Suppressor macrophage (primary cell): Measurements from ENCODE around the gene KAT8.

ENCODE experiments used
- DNase-seq, 4 experiments: peaks; one replicate each; pipeline ENCODE4 v3.0.0-alpha.2; 2020 to 2022

KAT8 gene

DNA sequence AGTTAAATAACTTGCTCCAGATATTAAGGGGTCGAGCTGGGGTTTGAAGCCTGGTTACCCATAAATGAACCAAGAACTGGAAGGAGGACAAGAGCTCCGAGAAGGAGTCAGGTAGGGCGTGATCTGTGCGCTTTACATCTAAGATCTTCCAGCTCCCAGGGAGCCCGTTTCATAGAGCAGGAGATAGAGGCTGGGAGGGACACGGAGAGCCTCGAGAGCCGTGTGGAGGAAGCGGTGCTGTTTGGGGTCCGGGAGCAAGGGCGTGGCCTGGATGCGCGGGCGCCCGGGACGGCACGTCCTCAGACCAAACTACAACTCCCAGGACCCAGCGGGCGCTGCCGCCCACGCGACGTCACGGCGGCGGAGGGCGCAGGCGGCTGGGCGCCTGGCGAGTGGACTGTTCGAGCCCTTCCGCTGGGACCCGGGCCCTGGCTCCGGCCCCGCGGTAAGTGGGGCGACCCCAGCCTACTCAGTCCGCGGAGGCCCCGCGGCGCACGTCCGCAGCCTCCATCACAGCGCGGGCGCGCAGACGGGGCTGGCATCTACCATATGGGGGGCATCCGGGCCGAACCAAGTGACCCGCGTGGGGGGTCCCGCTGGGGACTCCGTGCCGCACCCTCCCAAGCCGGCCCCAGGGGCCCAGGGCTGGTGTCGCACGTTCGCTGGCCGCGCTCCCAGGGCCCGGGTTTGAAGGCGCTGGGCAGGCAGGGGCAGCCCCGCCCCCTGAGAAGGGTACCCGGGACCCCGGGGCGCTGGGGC, 9.2 kb upstream of the KAT8 start, which contains the start of gene BCKDK:
TSS of gene BCKDK (plus strand) at position 352 of the 759 bp plus-strand sequence. CDS start 838 bp downstream, outside the sequence.
- peak; percentile 86 to 96 (median 92) for DNase-seq

DNA sequence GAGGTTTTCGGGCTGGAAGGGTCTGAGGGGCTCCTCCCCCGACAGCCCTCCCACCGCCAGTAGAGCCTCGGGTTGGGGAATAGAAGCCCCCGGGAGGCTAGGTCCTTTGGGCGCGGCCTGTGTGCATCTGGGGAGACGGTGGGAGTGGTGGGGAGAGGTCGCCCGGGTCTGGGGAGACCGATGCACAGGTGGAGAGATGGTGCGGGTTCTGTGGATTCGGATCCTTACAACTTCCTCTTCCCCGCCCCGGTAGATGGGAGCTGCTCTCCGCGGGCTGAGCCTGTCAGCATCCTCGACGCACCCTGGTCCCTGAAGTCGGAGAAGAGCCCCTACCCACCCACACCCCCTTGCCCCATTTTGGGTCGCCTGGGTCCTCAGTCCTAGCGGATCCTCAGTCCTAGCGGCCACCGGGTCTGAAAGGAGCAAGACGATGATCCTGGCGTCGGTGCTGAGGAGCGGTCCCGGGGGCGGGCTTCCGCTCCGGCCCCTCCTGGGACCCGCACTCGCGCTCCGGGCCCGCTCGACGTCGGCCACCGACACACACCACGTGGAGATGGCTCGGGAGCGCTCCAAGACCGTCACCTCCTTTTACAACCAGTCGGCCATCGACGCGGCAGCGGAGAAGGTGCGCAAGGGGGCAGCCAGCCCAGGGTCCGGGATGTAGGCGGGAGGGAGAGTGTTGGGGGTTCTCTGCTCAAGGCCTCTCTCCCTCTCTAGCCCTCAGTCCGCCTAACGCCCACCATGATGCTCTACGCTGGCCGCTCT, 8.5 kb upstream of the KAT8 start:
- DNase-seq = peak in 3 of 4 experiments; percentile 27 to 45 (median 38)

DNA sequence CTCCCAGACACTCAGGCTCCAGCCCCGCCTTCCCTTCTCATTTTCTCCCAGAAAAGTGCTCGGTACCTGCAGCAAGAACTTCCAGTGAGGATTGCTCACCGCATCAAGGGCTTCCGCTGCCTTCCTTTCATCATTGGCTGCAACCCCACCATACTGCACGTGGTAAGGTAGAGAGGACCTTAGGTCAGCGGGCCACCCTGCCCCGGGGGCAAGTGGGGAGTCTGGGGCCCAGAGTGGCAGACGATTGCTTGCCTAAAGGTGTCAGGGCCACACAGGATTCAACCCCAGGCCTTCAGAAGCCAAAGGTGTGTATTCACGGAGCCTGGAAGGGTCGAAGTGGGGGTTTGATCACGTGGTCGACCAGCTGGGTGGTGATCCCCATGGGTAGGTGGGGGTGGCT, 7.8 kb upstream of the KAT8 start:
- DNase-seq = no peak

DNA sequence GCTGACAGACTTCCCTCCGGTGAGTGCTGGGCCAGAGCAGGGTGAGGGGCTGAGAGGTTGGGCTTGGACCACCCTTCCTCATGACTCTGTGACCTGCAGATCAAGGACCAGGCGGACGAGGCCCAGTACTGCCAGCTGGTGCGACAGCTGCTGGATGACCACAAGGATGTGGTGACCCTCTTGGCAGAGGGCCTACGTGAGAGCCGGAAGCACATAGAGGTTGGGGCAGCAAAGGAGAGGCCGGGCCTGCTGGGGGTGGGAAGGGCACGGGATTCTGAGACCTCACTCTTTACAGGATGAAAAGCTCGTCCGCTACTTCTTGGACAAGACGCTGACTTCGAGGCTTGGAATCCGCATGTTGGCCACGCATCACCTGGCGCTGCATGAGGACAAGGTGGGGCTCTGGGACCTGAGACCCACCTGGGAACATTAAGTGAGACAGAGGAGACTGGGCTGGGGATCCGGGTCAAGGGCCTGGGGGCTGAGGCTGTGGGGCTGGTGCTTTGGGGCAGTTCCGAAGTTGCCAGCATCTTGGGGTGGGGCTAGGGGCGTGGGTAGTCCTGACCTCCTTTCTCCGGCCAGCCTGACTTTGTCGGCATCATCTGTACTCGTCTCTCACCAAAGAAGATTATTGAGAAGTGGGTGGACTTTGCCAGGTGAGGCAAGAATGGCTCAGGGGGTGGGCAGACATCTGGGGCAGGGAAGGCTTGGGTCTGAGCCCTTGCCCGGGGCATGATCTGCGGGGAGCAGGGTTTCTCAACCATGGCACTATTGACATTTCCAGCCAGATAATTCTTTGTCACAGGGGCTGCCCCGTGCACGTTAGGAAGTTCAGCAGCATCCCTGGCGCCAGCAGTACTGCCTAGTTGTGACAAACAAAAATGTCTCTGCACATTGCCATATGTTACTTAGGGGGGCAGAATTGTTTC, 7.1 kb upstream of the KAT8 start:
- DNase-seq = no peak

DNA sequence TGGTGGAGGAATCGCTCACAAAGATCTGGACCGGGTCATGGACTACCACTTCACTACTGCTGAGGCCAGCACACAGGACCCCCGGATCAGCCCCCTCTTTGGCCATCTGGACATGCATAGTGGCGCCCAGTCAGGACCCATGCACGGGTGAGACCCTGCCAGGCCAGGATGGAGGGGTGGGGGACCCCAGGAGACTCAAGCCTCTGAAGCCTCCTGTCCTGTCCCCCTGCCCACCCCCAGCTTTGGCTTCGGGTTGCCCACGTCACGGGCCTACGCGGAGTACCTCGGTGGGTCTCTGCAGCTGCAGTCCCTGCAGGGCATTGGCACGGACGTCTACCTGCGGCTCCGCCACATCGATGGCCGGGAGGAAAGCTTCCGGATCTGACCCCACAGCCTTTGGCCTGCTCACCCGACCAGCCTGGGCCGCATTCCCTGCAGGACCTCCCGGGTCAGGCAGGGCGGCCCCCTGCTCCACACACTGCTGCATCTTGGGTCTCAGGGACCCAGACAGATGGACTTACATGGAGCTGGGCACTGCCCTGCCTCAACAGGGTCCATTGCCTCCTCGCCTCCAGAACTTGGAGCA, 5.5 kb upstream of the KAT8 start:
- no peak for DNase-seq

DNA sequence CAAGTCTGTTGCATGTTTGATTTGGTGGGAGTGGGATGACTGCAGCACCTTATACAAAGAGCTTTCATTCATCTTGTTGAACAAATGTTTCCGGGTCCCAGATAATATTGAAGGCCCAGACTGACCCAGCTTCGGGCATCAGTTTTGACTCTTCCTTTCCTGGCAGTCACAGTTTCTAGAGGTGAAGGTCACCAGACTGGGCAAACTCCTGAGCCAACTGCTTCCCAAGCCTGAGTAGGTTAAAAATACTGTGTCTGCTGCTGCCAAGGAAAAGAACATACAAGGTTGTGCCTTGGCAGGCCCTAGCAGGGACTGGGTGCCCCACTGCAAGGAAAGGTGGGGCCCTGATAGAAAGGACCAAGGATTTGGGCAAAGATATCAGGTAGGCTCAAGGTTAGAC, 4.8 kb upstream of the KAT8 start:
- DNase-seq = no peak

DNA sequence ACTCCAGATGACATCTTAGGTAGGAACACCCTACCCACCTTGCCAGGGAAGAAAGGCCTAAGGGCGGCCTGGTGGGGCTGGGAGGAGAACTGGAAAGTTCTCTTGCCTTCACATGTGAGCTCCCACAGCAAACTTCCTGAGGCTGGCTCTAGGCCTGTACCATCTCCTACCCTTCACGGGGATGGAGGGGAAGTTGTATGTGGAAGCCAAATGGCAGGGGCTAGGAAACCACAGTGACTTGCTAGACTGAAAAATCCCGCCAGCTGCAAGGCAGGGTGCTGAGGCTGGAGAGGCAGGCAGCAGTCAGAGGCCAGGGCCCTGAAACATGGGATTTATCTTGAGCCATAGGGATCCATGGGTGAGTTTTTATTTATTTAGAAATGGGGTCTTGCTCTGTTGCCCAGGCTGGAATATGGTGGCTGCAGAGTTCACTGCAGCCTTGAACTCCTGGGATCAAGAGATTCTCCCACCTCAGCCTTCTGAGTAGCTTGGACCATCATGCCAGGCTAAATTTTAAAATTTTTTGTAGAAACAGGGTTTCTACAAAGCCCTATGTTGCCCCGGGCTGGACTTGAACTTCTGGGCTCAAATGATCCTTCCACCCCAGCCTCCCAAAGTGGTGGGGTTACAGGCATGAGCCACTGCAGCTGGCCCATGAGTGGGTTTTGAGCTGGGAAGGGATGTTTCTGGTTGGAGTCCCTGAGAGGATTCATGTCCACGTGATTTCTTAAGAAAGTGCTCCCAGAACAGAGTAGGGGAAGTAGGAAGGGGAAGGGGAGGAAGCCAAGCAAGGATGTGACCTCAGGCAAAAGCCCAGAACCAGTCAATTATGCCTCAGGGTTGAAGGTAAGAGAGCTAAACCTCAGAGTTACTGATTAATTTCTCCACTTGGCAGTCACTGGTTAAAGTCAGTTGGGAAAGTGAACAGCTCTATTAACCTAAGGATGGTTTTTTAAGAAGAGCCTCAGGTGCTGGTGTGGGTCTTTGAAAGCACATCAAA, 4.0 kb upstream of the KAT8 start:
- peak; percentile 77 to 93 (median 88) for DNase-seq

DNA sequence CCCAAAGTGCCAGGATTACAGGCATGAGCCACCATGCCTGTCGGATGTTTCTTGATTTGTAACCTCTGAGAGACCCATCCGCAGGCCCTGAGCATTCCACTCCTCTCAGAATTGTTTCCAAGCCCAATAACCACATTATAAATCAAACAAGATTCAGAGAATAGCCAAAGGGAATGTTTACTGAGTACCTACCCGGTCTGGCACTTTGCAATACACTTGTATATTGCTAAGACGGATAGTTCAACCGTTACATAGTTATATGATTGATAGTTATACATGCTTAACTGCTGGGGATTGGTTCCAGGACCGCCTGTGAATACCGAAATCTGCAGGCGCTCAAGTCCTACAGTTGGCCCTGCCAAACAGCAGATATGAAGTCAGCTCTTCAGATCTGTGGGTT, 3.0 kb upstream of the KAT8 start:
- no peak for DNase-seq

DNA sequence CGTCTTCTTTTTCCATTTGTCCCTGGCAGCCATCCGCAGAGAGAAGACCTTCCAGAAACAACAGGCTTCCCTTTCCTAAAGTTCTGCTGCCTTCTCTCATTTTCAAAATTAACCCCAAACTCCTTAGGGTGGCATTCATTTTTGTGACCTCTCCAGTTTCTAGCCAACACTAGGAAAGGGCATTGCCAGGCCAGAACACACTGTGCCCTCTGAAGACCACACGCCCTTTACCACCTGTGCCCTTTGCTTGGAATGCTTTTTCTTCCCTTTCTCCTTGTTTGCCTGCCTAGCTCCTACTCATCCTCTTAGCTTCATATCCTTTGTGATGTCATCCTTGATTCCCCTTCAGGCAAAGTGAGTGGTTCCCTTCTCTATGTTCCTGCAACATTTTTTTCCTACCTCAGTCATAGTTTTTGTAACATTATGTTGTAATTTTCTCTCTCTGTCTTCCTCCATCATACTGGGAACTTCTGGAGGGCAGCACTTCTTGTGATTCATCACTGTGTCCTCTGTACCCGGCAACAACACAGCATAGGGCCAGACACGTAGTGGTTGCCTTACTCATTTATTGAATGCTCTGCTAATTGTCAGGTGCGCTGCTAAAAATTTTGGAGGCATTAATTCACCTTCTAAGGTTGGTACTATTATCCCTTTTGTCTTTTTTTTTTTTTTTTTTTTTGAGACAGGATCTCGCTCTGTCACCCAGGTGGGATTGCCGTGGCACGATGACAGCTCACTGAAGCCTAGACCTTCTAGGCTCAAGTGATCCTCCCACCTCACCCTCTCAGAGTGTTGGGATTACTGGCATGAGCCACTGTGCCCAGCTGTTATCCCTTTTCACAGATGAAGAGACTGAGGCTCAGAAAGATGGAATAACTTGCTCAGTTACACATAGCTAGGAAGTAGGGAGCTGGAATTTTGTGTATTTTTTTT, 1.0 kb downstream of the KAT8 start:
- peak; percentile 61 to 93 (median 80) for DNase-seq

DNA sequence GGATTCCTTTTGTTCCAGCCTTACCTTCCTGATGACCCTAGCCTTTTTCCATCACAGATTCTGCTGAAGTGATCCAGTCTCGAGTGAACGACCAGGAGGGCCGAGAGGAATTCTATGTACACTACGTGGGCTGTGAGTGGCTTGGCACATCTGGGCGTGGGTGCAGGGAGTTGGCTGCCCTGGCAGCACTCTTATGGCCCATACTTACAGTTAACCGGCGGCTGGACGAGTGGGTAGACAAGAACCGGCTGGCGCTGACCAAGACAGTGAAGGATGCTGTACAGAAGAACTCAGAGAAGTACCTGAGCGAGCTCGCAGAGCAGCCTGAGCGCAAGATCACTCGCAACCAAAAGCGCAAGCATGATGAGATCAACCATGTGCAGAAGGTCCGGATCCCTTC, 2.7 kb downstream of the KAT8 start:
- no peak for DNase-seq

DNA sequence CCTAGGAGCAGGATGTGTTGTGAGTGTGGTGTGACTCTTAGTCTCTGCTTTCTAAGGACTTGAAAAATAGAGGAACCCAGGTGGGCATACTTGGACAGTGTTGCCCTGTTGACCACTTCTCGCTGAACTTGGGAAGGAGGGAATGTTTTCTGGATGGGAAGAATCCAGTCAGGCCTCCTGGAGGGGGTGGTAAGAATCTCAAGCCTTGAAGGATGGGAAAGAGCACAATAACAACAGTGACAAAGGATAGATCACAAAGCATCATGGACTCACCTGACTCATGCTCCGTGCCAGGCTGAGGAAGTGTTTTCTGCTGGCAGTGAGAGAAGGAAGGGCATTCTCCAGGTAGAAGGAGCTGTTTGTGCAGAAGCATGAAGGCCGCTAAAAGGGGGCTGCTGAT, 8.4 kb downstream of the KAT8 start:
- no peak for DNase-seq

DNA sequence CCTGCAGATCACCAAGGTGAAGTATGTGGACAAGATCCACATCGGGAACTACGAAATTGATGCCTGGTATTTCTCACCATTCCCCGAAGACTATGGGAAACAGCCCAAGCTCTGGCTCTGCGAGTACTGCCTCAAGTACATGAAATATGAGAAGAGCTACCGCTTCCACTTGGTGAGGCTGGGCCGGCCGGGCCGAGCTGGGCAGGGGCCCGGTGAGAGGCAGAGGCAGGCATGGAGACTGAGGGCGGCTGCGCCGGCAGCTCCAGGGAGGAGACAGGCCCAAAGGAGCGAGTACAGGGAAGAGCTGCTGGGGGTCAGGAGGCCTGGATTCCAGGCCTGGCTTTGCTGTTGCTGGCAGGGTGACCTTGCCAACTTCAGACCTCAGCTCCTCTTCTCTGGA, 9.7 kb downstream of the KAT8 start:
- DNase-seq = no peak

DNA sequence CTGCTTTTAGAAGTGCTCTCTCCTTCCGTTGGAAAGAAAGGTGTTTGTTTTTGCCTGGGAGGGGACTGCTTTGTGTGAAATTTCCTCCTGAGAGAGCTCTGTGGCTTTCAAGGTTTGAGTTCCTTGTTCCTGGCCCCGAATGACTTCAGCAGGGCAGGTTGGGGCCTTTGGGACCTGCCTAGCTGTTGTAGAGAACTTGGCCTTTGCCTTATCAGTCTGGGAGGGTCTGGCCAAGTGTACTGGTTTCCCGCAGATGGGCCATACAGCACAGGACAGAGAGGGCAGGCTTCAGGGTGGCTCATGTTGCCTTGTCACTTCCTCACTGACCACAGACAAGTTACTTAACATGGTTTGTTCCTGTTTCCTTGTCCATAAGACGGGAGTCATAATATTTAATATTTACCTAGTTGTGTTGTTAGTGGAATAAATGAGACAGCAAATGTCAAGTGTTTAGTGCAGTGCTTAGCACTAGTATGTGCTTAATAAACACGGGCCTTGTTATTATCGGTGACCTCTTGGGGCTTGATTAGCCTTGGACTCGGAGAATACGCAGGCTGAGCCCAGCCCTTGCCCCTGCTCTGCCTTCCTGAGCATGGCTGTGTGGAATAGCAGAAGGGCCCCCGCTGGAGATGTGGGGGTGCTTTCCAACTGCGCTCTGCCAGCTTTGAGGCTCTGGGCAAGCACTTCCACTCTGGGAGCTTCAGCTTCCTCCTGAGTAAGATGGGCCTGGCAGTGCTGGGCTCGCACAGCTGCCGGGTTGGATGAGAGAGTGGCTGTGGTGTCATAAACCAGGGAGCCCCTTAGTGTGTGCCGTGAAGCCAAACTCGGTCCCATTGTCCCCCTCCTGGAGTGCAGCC, 11.5 kb downstream of the KAT8 start:
- peak; percentile 88 to 96 (median 94) for DNase-seq

DNA sequence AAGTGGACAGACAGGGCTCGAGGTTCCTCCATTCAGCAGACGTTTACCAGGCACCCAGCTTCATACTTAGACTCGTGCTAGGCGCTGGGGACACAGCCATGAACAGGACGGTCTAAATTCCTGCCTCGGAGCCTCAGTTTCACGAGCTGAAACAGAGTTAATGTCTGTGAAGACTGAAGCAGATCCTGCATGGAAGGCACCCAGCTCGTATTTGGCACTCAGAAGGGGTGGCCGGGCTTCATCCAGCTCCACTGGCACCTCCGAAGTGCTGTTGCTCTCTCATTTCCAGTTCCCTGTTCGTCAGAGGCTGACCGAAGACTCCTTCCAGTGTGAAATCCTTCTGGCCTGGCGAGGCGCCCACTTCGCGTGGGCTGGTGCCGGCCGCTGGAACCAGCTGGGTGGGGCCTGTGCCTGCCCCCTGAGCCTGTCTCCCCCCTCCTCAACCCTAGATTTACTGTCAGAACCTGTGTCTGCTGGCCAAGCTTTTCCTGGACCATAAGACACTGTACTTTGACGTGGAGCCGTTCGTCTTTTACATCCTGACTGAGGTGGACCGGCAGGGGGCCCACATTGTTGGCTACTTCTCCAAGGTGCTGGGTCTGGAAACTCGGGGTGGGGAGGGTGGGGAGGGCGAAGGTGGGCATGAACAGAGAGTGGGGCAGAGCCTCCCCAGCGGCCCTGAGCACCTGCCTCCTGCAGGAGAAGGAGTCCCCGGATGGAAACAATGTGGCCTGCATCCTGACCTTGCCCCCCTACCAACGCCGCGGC, 12.3 kb downstream of the KAT8 start:
- peak; percentile 90 to 93 (median 90) for DNase-seq

DNA sequence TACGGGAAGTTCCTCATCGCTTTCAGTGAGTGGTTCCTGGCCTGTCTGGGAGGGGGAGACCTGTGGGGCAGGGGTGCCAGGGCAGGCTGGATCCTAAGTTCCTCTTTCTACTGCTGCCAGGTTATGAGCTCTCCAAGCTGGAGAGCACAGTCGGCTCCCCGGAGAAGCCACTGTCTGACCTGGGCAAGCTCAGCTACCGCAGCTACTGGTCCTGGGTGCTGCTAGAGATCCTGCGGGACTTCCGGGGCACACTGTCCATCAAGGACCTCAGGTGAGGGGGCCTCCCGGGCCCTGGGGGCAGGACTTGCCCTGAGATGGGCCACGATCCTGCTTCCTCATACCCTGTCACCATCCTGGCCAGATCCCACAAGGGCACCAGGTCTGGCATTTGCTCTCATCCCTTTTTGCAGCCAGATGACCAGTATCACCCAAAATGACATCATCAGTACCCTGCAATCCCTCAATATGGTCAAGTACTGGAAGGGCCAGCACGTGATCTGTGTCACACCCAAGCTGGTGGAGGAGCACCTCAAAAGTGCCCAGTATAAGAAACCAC, 12.9 kb downstream of the KAT8 start:
- peak; percentile 44 to 71 (median 66) for DNase-seq

DNA sequence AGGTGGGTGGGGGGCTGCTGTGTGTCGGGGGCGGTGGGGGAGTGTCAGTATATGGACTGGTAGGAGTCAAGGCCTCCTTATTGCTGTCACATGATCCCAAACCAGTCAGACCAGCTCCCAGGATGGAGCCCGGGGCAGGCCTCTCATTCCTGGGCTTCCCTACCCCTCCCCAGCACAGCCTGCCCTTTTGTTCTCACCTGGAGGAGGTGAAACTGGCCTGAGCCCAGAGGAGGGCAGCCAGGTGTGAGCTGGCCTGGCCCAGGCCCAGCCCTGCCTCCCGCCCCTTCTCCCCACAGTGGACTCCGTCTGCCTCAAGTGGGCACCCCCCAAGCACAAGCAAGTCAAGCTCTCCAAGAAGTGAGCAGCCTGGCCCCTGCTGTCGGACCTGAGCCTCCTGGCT, 13.4 kb downstream of the KAT8 start:
- DNase-seq = no peak

DNA sequence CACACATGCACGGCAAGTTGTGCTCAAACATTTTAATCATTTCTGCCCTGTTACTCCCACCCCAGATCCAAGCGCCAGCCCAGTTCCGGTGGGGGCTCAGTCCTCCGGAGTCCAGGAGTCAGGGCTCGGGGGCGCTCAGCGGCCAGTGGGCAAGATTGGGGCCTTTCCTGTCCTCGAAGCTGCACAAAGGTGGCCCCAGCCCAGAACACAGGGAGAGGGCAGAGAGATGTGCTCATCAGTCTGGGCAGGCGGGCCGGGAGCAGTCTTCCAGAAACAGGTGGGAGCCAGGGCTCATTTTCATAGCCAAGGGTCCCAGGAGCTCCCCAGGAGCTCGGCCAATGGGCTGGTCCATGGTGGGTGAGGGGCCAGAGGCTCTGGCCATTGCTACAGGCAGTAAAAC, 14.0 kb downstream of the KAT8 start:
- DNase-seq = no peak

DNA sequence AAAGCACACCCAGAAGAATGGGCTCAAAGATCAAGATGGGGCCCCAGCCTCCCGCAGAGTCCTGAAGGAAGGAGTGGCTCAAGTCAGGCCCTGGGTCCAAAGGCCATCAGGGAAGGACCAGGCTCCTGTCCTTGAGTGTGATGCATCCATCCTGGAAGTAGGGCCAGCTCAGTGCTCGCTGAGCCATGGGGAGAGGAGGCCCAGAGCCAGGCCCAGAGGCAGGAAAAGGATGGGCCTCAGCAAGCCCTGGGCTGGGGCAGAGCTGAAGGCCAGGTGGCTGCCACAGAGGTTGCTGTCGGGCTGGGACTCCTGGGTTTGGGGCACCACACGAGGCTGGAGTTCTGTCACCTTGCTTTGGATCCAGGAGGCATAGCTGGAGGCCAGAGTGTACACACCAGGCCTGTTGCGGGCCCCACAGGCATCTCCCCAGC, 14.4 kb downstream of the KAT8 start:
- DNase-seq = no peak
